Ecto neural progenitor cell (in vitro differentiated cells): ENCODE measurements around the gene GPR39.

Experiments used
- DNase-seq: peaks from one replicate; pipeline ENCODE4 v3.0.0-alpha.2; 2018; ENCODE audit warnings: low spot score

The GPR39 gene

DNA sequence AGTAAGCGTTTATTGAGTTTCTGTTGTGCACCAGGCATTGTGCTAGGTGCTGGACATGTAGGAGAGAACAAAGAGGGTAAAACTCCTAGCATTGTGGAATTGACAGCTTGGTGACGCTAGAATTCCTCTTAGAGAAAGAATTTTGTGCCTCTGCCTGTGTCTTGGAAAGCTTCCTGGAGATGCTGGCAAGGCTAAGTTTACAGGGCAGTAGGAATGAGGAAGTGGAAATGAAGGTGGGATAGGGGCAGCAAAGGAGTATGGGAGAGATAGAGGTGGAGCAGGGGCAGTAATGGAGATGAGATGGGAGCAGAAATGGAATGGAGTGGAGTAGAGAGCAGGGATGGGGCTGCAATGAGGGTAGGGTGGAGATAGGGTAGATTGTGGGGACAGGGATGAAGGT lies 29.8 kb downstream of the GPR39 start:
- DNase-seq, result no peak

- no peak for DNase-seq
Measured at GRCh38 chr2:132448331-132448730, 31.7 kb downstream of the GPR39 start.

DNA sequence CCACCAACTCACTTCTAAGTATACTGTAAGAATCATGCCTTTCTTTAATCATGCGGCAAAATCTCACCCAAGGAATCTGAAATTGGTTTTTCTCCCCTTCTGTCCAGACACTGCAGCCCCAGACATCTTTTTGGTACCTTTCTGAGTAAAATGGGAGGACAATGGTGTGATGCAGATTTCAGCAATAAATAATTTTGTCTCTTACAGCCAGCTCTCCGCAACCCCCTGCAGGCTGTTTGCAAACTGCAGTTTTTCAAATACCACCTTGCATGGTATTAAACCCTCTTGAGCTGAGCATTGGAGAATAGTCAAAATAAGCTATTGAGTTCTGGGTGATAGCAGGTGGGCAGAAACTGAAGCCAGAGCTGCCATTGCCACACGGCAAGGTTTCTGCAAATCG lies 32.2 kb downstream of the GPR39 start:
- DNase-seq, result no peak

GRCh38 chr2:132449868-132450267 lies 33.3 kb downstream of the GPR39 start:
- DNase-seq, result no peak

DNA sequence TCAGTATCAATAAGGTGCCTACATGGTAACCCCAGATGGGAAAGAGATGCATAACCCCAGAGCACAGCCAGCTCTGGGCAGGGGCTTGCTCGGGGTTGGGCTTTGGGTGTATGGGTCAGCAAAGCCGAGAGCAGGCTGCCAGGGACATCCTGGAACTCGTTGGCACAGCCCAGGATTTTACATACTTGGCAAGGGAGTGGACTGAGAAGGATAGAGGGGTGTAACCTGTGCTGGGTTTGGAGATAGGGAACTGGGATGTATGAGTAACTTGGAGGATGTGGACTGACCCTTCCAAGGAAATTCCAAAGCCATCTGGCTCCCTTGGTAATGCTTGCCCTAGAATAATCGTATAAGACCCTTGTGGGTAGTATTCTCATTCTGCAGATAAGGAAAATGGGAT lies 44.2 kb downstream of the GPR39 start:
- DNase-seq, result no peak

DNA sequence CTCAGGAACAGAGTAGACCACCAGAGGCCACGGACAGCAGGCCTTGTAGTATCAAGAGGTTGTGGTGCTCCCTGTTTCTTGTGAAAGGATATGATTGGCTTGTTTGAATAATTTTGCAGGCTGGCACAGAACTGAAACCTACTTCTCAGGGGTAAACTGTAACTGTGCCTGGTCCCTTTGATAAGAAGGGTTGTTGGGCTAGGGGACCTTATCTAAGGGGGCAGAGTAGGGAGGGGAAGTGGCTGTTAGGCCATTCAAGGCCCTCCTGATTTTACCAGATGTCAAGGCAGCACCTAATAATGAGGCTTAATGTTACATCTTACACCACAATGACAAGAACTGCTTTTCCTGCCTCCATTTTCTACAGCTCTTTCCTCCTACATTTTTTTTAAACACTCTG lies 45.6 kb downstream of the GPR39 start:
- DNase-seq, result no peak

GRCh38 chr2:132463719-132464118 lies 47.1 kb downstream of the GPR39 start:
- no peak for DNase-seq

GRCh38 chr2:132465917-132466316 lies 49.3 kb downstream of the GPR39 start:
- DNase-seq, result no peak

DNA sequence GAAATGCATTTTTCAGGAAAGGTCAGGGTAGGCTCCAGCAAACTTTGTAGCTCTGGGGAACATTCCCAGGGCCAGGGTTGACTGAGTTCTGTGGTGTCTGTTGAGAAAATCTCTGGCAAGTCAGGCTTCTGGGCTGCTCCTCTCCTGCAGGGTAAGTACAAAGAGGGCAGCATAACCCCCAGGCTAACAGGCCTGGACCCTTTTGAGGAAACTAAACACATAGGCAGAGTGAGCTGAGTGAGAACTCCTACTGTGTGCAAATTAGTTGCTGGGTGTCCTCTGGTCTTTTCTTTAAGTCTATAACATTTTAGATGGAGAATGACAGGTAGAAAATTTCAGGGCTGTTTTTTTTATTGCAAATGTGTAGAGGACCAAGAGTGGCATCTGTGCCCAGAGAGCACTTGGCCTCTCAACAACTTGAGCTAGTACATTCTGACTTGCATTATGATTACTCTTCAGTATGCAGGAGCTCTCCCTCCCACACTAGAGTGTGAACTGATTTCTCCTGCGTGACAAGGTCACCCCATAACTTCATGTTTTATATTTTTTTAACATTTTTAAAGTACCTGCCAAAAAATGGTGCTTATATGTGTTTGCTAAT lies 49.9 kb downstream of the GPR39 start:
- DNase-seq, result no peak

DNA sequence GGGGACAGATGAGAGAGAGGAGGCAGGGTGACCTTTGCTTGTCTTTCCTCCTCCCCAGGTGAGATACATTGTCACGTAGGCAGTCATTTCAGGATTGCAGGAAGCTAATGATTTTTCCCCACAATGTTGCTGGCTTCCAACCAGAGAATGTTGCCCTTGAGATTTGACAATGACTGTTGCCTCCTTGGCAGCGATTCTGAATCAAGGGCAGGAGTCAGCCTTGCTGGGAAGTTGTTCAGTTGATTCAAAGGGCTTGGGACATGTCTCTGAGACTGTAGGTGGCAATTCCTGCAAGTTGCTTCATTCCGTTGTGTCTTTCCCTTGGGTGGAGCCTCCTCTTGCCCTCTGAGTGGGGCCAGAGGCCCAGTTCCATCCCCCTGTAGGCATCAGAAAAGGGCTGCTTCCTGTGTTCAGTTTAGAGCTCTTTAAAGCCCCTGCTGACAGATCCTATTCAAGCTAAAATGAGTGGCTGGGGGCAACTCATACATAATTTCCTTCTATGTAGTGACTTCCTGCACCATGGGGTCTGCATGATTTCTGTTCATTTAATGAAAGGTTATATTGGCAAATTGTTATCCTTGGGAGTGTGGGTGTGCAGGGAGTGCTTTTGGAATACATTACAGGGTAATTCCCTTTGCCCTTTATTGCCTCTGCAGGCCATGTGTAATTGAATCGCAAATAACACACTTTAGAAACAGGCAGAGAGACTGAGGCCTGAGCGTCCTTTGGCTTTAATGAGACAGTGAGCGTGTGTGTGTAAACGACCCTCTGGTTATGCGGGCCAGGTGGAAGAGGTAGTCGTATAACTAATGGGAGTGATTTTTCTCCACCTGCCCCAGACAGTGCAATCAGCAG lies 52.4 kb downstream of the GPR39 start:
- no peak for DNase-seq

DNA sequence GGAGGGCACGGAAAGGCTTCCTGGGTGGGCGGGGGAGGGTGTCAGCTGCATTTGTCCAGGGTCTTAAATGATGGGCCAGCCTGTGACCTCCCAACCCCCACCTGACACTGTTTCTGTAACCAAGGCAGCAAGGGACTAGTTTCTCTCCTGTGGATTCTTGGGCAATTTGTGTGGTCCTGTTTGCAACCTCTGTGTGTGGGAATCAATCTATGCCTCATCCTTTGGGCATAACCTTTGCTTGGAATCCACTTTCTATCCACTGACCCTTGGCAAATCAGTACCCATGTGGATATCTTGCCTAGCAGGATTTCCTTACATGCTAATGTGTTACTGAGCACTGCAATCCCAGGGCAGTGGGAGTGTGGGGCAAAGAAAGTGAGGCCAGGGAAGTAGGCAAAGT lies 54.1 kb downstream of the GPR39 start:
- no peak for DNase-seq

DNA sequence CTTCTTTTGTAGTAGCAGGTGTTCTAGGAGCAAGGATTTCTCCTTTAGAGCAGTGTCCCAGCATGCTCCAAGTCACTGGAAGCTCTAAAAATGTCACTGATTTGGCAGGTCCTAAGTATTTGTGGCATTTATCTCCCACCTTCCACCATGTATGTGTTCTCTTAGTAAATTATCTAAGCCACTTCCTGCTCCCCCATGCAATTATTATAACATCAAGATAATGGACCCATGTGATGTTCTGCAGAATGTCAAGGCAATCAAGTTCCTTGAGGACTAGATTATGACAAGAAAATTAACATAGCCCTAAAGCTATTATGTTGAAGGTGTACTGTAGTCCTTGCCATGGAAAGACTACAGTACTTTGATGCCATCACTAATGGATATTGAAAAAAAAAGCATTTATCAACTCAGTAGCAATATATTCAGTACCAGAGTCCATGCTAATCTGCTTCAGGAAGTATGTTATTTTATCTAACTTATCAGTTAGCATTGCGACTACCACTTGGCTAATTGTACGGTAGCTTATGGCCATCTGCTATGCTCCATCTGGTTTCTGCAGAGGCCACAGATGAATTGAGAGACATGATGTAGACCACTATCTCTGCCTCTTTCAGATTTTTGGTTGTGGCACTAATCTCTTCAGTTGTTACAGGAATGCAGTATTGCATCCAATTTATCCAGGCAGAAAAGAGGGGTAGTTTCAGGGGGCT lies 56.7 kb downstream of the GPR39 start:
- no peak for DNase-seq

DNA sequence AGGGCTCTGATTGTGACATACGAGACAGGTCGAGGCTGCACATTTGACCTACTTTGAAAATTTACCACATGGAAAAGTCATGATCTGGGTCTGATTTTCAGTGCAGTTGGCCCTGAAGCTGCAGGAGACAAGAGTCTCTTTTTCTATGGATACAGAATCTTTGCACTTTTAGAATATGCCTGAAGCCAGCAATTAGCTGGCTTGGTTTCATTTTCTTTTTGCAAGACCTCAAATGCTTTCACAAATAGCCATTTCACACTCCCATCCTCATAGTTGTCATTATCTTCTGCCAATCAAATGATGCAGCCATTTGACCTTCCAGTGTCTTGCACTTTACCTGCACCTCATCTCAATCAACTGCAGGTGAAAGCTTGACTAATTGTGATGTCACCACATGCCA lies 59.0 kb downstream of the GPR39 start:
- DNase-seq, result no peak

GRCh38 chr2:132477436-132477835 lies 60.8 kb downstream of the GPR39 start:
- no peak for DNase-seq

GRCh38 chr2:132477962-132478361 lies 61.4 kb downstream of the GPR39 start:
- no peak for DNase-seq

DNA sequence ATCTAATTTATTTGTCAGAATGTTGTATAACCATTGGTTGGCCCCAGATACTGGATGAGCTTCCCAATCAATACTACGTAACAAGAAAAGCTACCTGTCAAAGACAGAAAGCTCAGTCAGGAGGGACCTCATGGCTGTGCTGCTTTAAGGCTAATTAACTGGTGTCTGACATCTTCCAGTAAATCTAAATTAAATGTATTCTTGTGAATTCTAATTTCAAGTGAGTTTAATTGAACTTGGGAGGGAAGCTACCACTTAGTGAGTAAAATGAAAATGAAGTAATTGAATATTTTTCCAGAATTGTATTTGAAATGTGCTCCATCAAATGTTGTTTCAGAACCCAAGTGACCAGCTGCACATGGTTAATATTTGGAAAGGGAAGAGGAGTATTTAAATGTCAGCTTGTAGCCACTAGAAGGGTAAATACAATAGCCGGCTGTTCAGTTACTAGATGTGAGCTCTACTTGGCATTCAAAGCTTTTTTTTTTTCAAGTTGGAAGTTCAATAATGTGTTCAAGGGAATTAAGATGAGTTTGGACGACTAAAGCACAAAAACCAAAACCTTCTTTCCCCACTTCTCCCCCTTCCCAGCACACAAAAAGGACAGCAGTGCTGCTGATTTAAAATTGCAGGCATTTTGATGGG lies 62.0 kb downstream of the GPR39 start:
- no peak for DNase-seq

GRCh38 chr2:132479155-132479554 lies 62.5 kb downstream of the GPR39 start:
- DNase-seq, result no peak

GRCh38 chr2:132482821-132483220 lies 66.2 kb downstream of the GPR39 start:
- DNase-seq, result no peak

- DNase-seq, result no peak
Measured at GRCh38 chr2:132484144-132484543, 67.5 kb downstream of the GPR39 start.

- no peak for DNase-seq
Measured at GRCh38 chr2:132488491-132488890, 71.9 kb downstream of the GPR39 start.

DNA sequence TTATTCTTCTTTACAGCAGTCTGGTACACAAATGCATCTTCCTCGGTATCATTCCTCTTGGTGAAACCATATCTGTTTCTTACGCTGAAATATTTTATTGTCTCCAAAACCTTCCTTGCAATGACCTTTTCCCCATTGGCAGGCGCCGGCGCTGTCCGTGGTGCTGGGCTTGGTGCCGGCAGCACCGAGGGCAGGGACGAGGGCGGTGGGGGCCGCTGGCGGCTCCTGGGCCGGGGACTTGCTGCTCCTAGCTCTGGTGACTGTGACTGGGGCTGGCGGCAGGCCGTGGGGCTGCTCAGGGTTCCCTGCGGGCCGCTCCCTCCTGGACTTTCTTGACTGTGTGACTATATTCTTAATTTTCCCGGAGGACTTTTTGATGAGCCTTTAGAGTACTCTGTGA lies 72.5 kb downstream of the GPR39 start:
- peak; percentile 87 for DNase-seq

DNA sequence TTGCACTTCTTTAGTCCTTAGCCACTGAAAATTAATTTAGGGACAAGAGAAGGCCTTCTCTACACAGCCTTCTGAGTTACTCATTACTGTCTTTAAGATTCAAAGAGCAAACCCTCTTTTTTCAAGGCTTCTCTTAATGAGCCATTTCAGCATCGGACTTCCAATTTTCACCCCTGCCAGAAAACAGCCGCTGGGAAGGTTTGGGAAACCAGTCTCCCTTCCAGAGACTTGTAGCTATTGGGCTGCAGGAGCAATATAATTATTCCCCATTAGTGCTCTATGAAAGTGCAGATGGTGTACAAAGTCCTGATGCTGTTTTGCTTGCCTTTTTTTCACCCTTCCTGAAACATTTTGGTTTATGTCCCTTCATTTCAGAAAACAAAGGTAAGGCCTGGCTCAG lies 79.3 kb downstream of the GPR39 start:
- DNase-seq, result no peak

- no peak for DNase-seq
Measured at GRCh38 chr2:132496555-132496954, 80.0 kb downstream of the GPR39 start.
